Measurements from ENCODE around the gene DPYD.

DPYD gene

DNA sequence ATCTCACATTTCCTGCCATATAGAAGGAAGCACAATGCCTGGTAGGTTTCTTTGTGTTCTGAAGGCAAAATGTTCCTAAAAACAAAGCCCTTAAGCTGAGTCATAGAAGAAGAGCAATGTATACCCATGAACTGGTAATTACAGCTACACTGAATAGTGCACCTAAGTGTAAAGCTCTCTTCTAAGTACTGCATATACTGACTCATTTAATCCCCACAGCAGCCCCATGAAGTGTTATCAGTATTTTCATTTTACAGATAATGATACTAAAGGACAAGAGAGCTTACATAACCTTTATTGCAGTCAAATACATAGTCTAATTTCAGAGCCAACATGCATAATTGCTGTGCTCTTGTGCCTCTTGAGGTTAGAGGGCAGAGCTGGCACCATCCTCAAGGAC, 239.9 kb downstream of the DPYD start:
- DNase-seq: no peak

DNA sequence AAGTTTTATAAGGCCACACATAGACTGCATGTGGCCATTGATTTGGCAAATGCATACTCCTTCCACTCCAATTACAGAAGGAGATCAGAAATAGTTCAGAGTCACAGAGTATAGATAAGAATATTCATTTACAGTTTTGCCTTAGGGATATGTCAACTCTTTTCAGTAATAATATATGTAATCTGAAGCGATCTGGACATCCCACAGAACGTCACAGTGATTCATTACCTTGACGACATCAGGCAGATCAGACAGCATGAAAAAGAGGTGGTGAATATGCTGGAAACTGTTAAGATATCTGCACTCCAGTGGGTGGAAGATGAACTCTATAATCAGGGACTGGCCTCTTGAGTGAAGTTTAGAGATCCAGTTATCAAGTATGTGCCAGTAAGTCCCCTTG, 240.4 kb downstream of the DPYD start:
- DNase-seq: no peak

DNA sequence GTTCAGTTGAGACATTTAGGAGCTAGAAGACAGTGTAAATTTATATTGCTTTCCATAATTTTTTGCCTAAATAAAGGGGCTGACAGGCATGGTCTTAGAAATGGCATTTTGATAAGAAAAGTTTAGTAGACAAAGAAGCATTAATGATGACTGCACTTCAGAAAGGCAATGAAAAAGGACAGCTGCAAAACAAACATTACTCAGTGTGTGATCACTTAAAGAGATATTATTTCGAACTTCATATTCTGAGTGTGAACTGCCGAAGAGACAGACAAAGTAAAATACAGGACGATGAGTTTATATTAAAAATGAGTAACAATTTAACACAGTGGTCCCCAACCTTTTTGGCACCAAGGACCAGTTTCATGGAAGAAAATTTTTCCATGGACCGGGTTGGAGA, 243.1 kb downstream of the DPYD start:
- no peak for DNase-seq

DNA sequence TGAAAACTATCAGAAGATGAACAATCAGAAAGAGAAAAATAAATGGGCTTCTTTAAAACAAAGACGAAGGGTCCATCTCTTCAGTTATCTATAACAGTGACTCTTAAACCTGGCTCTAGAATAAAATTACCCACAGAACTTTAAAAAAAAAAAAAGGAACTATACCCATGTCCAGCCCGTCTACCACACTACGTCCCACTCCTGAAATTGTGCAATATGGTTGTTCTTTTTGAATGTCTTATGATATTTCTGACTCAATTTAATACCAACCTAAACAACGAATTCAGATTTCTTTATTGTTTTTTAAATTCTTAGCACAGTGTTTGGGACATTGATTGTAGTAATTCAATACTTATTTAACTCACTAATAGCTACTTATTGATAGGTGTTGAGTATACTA, 246.3 kb downstream of the DPYD start:
- DNase-seq: no peak

DNA sequence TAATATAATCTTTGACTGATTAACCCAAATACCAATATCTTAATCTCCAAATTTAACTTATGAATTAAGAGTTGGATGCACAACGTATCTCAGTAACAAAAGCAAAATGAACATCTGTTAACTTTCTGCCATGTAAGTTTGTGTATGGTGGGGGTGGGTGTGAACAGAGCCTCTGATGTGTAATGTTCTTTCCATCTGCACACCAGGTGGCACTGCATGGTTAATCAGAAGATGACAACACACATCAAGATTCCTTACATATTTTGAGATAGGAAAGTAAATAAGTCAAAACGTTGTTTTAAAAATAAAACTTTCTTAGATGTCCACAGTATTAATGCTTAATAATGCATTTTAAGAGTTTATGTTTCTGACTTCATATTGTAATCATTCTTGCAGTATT, 251.9 kb downstream of the DPYD start:
- DNase-seq: peak; percentile 13

DNA sequence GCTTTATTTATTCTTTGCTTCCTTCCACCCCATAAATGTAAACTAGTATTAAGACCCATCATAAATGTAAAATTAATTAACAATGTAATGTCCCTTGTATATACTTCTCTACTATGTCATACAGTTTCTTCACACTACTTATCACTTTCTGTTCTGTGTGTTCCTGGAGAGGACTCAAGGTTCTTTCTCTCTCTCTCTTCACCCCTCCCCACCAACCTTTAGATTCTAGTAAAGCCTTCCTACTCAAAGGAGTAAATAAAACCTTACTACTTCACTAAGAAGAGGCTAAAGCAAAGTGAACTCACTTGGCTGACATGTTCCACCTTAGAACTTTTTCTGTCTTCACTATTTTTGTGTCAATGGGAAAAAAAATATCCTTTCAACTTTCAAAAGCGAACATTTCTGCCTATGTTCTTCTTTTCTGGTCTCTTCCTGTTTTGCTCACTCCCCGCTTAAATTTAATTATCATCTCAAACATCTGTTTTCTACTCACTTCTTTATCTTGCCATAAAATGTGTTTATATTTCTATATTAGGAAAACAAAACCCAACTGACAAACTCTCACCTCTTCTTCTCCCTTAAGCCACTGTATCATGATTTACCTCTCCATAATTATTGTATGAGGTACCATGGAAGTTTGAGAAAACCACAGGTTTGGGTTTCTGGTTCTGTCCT, 260.3 kb downstream of the DPYD start:
- DNase-seq: no peak

DNA sequence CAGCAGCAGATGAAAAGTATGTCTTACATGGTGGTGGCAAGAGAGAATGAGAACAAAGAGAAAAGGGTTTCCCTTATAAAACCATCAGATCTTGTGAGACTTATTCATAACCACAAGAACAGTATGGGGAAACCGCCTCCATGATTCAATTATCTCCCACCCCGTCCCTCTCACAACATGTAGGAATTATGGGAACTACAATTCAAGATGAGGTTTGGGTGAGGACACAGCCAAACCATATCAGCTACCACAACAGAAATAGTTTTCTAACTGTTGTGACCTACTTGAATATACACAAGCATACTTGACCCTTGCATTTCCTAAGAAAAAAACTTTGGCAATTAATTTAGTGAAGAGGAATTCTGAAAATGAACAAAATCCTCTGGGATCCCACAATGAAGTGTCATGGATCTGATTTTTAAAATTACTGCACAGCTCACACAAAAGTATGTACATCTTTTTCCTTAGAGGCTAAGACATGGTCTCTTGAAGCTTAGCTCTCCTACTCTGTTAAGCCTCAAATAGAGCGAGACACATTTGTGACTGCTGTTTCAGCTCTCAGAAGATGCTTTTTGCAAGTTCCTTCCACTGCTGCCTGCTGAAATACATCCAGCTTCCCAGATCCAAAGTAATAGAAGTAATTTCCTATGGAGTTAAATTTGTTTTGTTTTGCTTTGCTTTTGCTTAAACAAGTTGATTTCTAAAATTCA, 265.8 kb downstream of the DPYD start:
- no peak for DNase-seq

DNA sequence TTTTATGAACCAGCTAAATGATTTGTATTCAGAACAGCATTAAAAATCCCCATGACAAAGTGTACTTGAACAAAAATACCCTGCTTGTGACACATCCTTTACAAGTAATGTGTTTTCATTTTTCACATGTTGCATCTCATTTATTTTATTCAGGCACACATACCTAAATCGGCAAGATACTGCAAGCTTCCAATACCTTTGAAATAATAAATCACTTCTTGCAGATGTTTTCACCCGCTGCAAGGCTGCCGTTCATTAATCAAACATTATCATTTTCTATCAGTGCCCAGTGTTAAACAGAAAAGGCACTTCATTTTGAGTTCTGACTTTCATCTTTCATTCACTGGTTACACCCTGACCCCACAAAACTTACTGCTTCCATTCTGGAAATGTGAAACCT, 269.6 kb downstream of the DPYD start:
- no peak for DNase-seq

DNA sequence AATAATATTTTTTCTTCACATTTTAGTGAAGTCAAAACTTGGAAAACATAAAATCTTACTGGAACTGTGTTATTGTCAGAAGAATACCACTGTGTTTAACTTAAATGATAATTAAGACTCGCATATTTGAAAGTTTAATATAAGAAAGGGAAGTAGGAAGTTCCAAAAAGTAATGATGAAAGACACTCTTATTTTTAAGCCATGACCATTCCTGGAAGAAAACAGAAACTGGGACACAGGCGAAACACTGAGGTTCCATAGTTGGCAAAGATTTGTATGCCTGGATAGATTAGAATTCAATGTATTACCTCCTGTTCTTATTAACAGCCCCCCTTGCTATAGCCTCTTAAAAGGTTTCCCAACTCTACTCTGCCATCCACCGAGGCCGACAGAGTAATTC, 271.2 kb downstream of the DPYD start:
- no peak for DNase-seq

DNA sequence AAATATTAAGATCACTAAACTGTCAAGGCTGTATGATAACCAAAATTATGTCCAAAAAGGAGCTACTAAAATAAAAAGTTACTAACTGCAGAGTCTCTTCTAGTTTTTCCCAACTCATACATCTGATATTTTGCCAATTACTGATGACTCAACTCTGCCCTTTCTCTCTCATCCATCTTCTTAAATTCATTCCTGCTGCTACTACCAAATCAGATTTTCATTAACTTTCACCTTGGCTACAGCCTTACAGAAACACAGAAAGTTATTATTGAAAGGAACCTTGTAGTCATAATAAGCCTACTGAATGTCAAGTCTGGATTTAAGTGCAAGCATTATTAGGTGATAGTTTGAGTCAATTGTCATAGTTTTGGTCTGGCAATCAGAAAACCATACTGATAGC, 273.1 kb downstream of the DPYD start:
- no peak for DNase-seq

DNA sequence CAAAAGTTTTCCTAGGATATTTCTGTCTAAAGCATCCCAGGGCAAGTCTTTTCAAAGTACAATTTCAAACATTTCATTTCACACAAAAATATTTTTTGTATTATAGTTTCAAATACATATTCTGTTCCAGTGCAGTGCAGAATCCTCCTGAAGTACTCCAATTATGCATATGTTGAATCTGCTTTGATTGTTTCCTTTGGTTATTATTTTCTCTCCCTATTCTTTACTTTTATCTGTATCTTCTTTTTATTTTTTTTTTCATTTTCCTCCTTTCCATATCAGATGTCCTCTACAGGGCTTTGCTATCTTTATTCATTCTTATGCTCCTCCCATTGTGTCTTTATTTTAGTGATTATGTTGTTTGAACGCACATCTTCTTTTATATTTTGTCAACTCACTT, 274.8 kb downstream of the DPYD start:
- DNase-seq: no peak

DNA sequence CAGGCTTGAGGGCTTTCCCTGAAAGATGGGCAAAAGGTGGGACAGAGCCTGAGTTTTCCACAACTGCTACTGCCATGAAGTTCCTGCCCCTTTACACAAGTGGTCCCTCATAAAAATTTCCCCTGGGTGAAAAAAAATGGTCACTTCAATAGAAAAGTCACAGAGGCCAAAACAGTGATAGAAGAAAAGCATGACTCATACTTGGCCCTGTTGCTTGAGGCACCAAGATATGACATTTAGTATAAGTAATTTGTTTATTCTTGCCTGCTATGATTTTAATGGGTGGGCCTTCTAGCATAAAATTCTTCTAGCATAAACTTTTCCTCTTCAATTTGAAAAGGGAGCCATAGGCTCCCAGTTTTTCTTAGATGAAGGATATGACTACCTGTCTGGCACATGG, 280.2 kb downstream of the DPYD start:
- DNase-seq: no peak

DNA sequence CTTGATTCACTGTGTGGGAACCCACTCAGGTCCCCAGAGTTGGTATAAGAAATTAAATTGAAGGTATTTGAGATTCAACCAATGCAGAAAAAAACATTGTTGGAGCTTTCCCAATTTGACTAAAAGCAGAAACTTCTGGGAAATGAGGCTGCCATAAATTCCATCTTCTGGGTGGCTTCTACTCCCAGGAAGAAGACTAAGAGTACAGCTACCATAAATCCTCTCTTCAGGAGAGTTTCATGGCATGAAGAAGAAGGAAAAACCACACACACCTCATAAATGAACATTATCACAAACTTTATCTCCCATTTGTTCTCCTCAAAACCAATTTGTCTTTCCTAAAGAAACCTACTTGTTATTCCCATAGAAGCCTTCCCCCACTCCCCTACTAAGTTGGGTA, 283.9 kb downstream of the DPYD start:
- DNase-seq: no peak

DNA sequence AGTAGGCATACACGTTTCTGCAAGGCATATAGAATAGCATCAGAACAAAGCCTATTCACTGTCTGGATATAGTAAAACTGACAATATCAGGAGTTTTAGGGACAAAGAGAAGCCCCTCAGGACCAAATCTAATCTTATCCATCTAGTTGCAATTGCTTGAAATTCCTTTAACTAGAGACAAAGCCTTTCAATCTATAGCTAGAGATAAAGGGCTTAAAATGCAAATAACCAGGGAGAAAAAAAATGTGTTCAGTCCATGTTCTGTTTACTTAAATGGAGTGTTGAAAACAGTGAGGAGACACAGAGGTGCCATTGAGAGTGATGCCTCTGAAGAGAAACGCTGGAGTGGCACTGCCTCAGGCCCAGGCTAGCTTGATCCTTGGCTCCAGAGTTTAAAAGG, 286.1 kb downstream of the DPYD start:
- no peak for DNase-seq

DNA sequence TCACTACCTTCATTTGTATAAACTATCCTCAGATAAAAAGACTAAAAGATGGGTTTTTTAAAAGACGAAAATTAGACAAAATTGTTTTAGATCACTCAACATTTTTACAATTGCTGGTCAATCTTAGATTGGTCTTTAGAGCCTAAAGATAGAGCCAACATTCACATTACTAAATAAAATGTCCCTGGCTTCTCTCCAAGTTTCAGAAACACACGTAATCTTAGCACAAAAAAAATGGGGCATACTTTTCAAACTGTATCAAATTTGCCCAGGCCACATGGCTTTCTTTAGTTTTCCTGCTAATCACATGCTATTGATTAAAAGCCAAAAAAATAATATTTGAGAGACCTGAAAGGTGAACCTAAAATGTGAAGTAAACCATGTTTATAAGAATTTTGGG, 288.1 kb downstream of the DPYD start:
- no peak for DNase-seq

DNA sequence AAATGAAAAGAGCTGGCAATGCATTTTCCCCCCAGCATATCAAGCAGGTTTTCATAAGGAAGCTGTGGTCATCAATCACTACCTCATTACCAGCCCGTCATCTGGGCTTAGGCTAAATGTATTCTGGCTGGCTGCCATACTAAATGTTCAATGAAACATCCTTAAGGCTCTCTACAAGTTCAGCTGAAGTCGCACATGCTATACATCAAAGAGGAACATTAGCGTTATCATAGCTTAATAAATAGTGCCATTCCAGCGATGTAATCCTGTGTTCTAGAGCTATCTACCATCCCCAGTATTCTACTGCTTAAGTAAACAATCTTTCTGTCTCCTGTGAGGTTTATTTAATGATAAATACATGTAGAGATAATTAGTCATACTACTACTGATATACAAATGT, 288.8 kb downstream of the DPYD start:
- no peak for DNase-seq

DNA sequence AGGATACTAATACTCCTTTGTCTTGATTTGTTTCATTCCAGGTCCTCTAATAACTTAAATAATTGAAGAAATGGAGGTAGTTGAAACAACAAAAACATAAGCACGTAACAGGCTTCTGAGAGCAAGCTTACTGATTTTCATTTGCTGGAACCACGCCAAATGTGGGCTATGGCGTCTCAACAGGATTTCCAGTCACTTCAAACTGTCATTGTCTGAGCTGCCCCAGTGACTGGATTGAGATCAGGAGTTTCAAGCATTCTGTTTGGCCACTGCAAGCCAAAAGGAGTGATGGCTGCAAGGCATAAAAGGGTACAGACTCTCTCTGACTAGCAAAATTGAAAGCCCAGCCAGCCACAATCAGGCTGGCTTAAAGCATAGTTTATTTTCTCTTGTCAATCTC, 289.9 kb downstream of the DPYD start:
- DNase-seq: no peak

DNA sequence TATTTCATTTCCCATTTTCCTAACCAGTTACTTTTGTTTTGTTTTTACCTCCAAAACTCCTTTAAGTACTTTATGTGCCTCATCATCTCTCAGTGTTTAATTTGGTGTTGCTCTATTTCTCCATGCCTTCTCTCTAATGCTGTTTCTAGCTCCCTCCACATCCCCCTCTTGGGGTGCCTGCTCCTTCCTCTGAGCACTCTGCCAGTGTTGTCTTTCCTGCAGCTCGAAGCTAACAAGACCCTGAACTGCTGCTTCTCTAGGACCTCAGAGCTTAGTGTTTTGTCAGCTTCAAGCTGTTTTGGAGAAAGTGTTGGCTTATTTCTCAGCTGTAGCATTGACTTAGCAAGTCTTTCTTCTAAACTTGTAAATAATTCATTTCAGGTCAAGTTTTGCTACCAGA, 290.6 kb downstream of the DPYD start:
- DNase-seq: no peak

DNA sequence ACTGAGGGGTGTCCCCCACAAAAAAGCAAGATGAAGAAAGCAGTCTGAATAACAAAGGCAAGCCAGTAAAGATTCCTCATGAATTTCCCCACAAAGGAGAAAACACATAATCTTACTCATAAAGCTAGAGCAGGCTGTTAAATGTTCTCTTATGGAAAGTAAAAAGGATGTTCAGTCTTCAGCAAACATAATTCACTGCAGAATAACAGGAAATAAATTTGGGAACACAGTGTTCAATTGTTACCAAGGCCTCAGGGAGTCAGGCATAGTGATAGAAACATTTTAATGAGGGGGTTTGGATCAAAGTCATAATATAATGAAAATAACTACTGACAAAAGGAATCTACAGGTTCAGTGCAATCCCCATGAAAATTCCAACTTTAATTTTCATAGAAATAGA, 297.6 kb downstream of the DPYD start:
- DNase-seq: no peak

DNA sequence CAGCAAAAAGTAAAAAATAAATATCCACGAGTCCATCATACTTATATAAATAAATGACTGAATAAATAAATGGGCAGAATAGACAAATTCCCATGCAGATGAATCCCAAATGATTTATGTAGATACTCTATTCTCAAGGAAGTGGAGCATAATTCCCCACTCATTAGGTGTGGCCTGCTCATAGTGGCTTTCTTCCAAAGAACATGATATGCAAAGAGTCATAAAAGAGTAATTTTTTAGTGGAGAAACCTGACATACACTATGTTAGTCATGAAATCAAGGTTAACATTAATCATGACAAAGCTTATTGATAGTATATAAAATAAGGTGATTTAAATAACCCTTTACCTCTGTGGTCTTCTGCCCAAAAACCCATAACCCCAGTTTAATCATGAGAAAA, 298.9 kb downstream of the DPYD start:
- DNase-seq: no peak

DNA sequence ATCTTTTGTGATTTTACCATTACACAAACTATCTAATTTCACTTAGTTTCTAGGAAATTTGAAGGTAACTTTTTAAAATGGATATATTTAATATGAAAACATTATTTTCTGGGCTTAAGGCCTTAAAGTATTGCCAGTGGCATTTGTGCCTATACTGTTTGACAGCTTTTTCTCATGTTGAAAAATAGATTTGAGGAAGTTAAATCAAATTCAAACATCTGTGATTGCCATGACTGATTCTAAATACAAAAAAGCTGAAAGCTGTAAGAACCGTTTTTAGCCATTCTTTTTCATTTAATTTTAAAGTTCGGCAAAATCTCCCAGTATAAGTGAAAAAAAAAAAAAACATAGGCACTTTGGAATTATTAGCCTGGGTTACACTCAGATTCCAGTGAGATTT, 301.1 kb downstream of the DPYD start:
- DNase-seq: no peak

DNA sequence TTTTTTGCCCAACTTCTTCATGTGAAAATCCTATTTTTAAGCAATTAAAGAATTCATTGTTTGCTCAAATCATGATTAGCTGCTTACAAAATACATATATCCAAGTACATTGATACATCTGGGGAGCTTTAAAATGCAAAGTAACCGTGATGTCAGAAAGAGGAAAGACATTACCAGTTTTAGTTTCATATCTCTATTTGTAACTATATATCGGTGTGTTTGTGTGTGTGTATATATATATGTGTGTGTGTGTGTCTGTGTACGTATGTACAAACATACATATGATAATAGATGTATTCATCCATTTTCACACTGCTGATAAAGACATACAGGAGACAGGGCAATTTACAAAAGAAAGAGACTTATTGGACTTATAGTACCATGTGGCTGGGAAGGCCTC, 310.1 kb downstream of the DPYD start:
- no peak for DNase-seq

DNA sequence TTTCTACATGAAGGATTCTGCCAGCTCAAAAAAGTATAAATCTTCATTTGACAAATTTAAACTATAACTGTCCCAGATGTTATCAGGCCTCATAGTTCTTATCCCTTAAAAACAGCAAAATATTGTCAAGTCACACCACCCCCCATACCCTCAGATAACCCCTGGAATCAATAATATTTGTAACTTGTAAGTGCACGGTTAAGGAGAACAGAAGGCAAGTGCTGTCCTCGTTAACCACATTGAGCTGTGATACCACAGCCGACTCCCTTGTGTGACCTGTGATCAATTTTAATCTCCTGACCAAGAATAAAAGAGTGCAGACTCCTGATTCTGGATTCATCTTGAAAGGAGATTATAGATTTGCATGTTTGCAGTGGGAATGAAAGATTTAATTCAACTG, 310.7 kb downstream of the DPYD start:
- no peak for DNase-seq

DNA sequence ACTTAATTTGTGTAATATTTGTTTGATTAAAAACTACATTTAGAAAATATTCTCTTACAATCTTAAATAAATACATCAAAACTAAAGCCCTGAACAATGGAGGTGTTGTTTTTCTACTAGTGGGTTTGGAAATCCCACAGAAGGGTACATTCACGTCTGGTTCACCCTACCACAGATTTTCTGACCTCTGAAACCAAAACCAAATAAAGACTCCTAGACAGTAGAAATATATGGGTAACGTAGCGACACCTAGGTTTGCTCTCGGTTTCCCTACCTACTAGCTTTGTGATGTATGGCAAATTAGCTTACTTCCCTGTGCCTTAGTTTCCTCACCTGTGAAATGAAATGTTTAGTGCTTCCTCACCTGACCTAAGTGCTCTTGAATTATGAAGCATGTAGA, 312.6 kb downstream of the DPYD start:
- no peak for DNase-seq

DNA sequence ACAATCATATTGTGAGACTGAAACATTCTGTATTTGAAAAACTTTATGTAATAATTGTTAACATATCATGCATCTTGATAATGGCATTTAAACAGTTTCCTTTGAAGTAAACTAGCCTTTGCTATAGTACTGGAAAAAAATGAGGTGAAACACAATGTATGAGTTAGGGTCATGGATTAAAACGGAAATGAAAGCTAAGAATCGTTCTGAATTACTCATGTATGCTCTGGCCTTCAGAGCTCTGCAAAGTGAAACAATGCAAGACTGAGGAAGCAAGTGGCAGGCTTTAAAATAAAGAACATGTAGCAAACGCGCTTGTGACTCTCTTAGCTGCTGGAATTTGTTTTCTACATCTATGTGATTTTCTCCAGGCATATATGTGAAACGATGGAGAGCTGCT, 317.1 kb downstream of the DPYD start:
- DNase-seq: no peak

Measured in CD4-positive, alpha-beta T cell treated with Interleukin-12 subunit alpha and Interleukin-12 subunit beta, for 1 hour (primary cell).